HepG2 (cell line): ENCODE measurements around the gene CDK9. TPM values are rescaled to one million over a fixed set of nuclear protein-coding genes. Genes with fewer than 3 reads are reported as not detected.

Experiments
- GPN1 ChIP-seq: sonication (generic); formaldehyde crosslinking; IDR thresholded peaks from 2 replicates; pipeline ENCODE4 v1.5.1; 2020; ENCODE audit warnings: missing genetic modification reagents, borderline replicate concordance
- MLXIP ChIP-seq: sonication (generic); formaldehyde crosslinking; IDR thresholded peaks from 2 replicates; pipeline ENCODE4 v1.9.0; 2021; ENCODE audit warnings: missing genetic modification reagents, borderline replicate concordance
- MTF2 ChIP-seq: sonication (generic); formaldehyde crosslinking; IDR thresholded peaks from 2 replicates; pipeline ENCODE4 v1.5.0; 2020; ENCODE audit warnings: missing genetic modification reagents, borderline replicate concordance
- NPAS2 ChIP-seq: sonication (generic); formaldehyde crosslinking; IDR thresholded peaks from 2 replicates; pipeline ENCODE4 v1.8.0; 2022; ENCODE audit warnings: mild to moderate bottlenecking, missing genetic modification reagents, borderline replicate concordance
- SETDB1 ChIP-seq: sonication (generic); formaldehyde crosslinking; IDR thresholded peaks from 2 replicates; pipeline ENCODE4 v1.5.1; 2020; ENCODE audit warnings: missing genetic modification reagents, mild to moderate bottlenecking, borderline replicate concordance
- SSRP1 ChIP-seq: IDR thresholded peaks from 2 replicates; pipeline ENCODE4 v1.6.1; 2016; ENCODE audit warnings: control low read depth
- TFDP2 ChIP-seq: sonication (generic); formaldehyde crosslinking; IDR thresholded peaks from 2 replicates; pipeline ENCODE4 v1.4.0; 2020; ENCODE audit warnings: missing genetic modification reagents
- ZNF10 ChIP-seq: sonication (generic); formaldehyde crosslinking; IDR thresholded peaks from 2 replicates; pipeline ENCODE4 v1.4.0; 2020; ENCODE audit warnings: mild to moderate bottlenecking, low read depth, missing genetic modification reagents, borderline replicate concordance
- ZNF253 ChIP-seq: sonication (generic); formaldehyde crosslinking; IDR thresholded peaks from 2 replicates; pipeline ENCODE4 v1.8.0; 2022; ENCODE audit warnings: mild to moderate bottlenecking, missing genetic modification reagents, borderline replicate concordance
- ZNF562 ChIP-seq: sonication (generic); formaldehyde crosslinking; IDR thresholded peaks from 2 replicates; pipeline ENCODE4 v1.8.0; 2022; ENCODE audit warnings: missing genetic modification reagents, borderline replicate concordance
- ZNF724P ChIP-seq: sonication (generic); formaldehyde crosslinking; IDR thresholded peaks from 2 replicates; pipeline ENCODE4 v1.8.0; 2022; ENCODE audit warnings: missing genetic modification reagents, borderline replicate concordance
- ZNF768 ChIP-seq: sonication (generic); formaldehyde crosslinking; IDR thresholded peaks from 2 replicates; pipeline ENCODE4 v1.4.0; 2020; ENCODE audit warnings: missing genetic modification reagents
- ZSCAN5A ChIP-seq: sonication (generic); formaldehyde crosslinking; IDR thresholded peaks from 2 replicates; pipeline ENCODE4 v1.8.0; 2022; ENCODE audit warnings: mild to moderate bottlenecking, missing genetic modification reagents, borderline replicate concordance
- polyA plus RNA-seq, 8 experiments: library from polyadenylated mRNA; depleted of rRNA in 3 of 8; stranded (reverse) in 7 of 8; unstranded in 1 of 8; fragments of >200 nt; fragmentation: Illumina TruSeq in 4 of 8; extraction: Trizol in 4 of 8; gene quantifications; 2 replicates each; pipeline versions ENCODE4 v1.2.1 to v1.2.3, GENCODE V29; 2011 to 2016; ENCODE audit warnings: low read depth in 4 of 8, missing spikeins in 1 of 8, mixed read lengths in 1 of 8; ENCODE audit not compliant: insufficient read depth in 1 of 8
- total RNA-seq, 5 experiments: library from RNA; depleted of rRNA; stranded (reverse); fragments of >200 nt; fragmentation: Illumina TruSeq; extraction: Trizol; gene quantifications; 2 replicates each; pipeline ENCODE4 v1.2.3, GENCODE V29; 2016; ENCODE audit warnings: low read depth in 1 of 5
- TF ChIP-seq, protein P1 (sequence below): sonication (generic); formaldehyde crosslinking; IDR thresholded peaks from 2 replicates; pipeline ENCODE4 v1.4.0; 2020; ENCODE audit warnings: mild to moderate bottlenecking, missing genetic modification reagents
- TF ChIP-seq, protein P2 (sequence below): IDR thresholded peaks from 2 replicates; pipeline ENCODE4 v1.6.1; 2016; ENCODE audit warnings: missing genetic modification reagents, missing compliant biosample characterization
- TF ChIP-seq, protein P3 (sequence below): sonication (generic); formaldehyde crosslinking; IDR thresholded peaks from 2 replicates; pipeline ENCODE4 v1.4.0; 2020; ENCODE audit warnings: low read depth, mild to moderate bottlenecking, missing genetic modification reagents
- TF ChIP-seq, protein P4 (sequence below): sonication (generic); formaldehyde crosslinking; IDR thresholded peaks from 2 replicates; pipeline ENCODE4 v1.4.0; 2020; ENCODE audit warnings: mild to moderate bottlenecking, missing genetic modification reagents, borderline replicate concordance

CDK9 gene
- total and polyA plus RNA-seq, 2 of the 13 experiments (the other 11 are each of a cell fraction or from before 2014, with no cell fraction given), result 16.8 to 21.5 TPM

DNA sequence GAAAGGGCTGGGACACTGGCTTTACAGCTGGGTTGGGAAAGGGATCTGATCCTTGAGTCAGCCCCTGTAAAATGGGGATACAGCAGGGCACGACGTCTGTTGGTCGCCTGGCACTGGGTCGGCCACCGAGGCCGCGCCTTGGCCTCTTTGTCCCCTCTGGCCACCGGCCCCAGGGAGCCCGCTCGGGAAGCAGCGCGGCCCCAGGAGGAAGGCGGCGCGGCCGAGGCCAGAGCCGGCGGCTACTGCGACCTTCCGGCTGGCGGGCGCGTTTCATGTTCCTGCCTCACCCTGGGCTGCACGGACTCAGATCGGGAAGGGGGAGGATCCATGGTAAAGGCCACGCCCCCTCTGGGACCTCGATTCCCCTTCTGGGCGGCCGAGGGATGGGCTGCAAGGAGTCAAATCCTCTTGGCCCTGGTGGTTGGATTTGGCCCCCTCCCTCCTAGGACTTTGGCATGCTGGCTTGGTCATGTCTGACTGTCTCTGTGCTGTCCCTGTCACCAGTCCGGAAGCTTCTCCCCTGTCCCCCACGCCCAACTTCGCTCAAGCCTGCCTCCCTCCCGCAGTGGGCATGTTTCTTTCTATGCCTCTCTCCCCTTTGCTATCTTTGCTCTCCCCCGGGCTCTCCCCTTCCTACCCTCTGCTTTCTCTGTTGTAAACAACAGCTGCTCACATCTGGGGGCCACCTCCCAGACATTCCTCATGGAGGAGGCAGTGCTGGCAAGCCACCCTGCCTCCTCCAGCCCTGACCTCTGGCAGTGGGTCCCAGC, 42.6 kb downstream of the CDK9 start (continued):
- TF ChIP-seq TFDP2 (CRISPR knock-in tag), result no peak
- peak; percentile 51; the same call in 1 of the 2 replicates for TF ChIP-seq ZNF768 (CRISPR knock-in tag)
- TF ChIP-seq ZNF253 (CRISPR knock-in tag), result no peak
- no peak for TF ChIP-seq ZNF562 (CRISPR knock-in tag)
- no peak for TF ChIP-seq SSRP1 (CRISPR knock-in tag)
- TF ChIP-seq, protein P1, sequence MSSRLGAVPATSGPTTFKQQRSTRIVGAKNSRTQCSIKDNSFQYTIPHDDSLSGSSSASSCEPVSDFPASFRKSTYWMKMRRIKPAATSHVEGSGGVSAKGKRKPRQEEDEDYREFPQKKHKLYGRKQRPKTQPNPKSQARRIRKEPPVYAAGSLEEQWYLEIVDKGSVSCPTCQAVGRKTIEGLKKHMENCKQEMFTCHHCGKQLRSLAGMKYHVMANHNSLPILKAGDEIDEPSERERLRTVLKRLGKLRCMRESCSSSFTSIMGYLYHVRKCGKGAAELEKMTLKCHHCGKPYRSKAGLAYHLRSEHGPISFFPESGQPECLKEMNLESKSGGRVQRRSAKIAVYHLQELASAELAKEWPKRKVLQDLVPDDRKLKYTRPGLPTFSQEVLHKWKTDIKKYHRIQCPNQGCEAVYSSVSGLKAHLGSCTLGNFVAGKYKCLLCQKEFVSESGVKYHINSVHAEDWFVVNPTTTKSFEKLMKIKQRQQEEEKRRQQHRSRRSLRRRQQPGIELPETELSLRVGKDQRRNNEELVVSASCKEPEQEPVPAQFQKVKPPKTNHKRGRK, result no peak
- TF ChIP-seq, protein P2, sequence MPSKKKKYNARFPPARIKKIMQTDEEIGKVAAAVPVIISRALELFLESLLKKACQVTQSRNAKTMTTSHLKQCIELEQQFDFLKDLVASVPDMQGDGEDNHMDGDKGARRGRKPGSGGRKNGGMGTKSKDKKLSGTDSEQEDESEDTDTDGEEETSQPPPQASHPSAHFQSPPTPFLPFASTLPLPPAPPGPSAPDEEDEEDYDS, result peak; percentile 86
- no peak for TF ChIP-seq GPN1
- no peak for TF ChIP-seq SETDB1
- TF ChIP-seq, protein P3, sequence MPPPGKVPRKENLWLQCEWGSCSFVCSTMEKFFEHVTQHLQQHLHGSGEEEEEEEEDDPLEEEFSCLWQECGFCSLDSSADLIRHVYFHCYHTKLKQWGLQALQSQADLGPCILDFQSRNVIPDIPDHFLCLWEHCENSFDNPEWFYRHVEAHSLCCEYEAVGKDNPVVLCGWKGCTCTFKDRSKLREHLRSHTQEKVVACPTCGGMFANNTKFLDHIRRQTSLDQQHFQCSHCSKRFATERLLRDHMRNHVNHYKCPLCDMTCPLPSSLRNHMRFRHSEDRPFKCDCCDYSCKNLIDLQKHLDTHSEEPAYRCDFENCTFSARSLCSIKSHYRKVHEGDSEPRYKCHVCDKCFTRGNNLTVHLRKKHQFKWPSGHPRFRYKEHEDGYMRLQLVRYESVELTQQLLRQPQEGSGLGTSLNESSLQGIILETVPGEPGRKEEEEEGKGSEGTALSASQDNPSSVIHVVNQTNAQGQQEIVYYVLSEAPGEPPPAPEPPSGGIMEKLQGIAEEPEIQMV (CRISPR knock-in tag), result no peak
- TF ChIP-seq ZNF724P, result peak; percentile 79; the same call in 1 of the 2 replicates
- TF ChIP-seq NPAS2 (CRISPR knock-in tag), result no peak
- no peak for TF ChIP-seq ZSCAN5A (CRISPR knock-in tag)
- TF ChIP-seq ZNF10 (CRISPR knock-in tag), result no peak
- TF ChIP-seq MTF2 (CRISPR knock-in tag), result no peak
- TF ChIP-seq, protein P4, sequence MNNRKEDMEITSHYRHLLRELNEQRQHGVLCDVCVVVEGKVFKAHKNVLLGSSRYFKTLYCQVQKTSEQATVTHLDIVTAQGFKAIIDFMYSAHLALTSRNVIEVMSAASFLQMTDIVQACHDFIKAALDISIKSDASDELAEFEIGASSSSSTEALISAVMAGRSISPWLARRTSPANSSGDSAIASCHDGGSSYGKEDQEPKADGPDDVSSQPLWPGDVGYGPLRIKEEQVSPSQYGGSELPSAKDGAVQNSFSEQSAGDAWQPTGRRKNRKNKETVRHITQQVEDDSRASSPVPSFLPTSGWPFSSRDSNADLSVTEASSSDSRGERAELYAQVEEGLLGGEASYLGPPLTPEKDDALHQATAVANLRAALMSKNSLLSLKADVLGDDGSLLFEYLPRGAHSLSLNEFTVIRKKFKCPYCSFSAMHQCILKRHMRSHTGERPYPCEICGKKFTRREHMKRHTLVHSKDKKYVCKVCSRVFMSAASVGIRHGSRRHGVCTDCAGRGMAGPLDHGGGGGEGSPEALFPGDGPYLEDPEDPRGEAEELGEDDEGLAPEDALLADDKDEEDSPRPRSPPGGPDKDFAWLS, result no peak
- no peak for TF ChIP-seq MLXIP
